Measurements from ENCODE around the gene EML1. TPM values are rescaled to one million over a fixed set of nuclear protein-coding genes. Genes with fewer than 3 reads are reported as not detected.
"Not testable (repeated sequence)": the region's sequence is repeated elsewhere in the genome, so short reads cannot be mapped to it uniquely, and the experiment has no call there.

EML1 gene
- total and polyA plus RNA-seq, 3 donors from 2014 or later: 18.1 to 22.7 (median 22.0) TPM

- Histone ChIP-seq H3K27ac (no peak overlapping the region), H3K36me3 (ENCODE audit: low read depth, missing control alignments) (no peaks in the 10 kb centered on the region), H3K27me3 (no peaks in the 10 kb centered on the region), H3K4me1 (peaks cover 14% of the 10 kb centered on the region), H3K9me3 (no peaks in the 10 kb centered on the region), H3K4me3 (no peak overlapping the region)
- no peak for DNase-seq
- 82 to 84% methylated on average over 6 to 7 of the region's 7 CpGs for WGBS, 2 donors
- TF ChIP-seq POLR2A (IDR thresholded peaks at IDR 0.05) (no peak), CTCF (IDR thresholded peaks at IDR 0.05) (no peak)
- intact Hi-C loops (cut with DNase I; ENCODE audit: low total_unique reads): no loop called here
Observed at GRCh38 chr14:99758872-99759545, 34.2 kb upstream of the EML1 start.

- Histone ChIP-seq H3K27ac (no peak overlapping the region), H3K36me3 (ENCODE audit: low read depth, missing control alignments) (no peaks in the 10 kb centered on the region), H3K4me1 (peaks cover 14% of the 10 kb centered on the region), H3K9me3 (no peaks in the 10 kb centered on the region), H3K4me3 (no peak overlapping the region), H3K27me3 (no peaks in the 10 kb centered on the region)
- TF ChIP-seq CTCF (IDR thresholded peaks at IDR 0.05) (no peak), POLR2A (IDR thresholded peaks at IDR 0.05) (no peak)
- intact Hi-C loops (cut with DNase I; ENCODE audit: low total_unique reads): no loop called here
- no peak for DNase-seq
- WGBS, 2 donors: 83% methylated on average over 4 to 9 of the region's 9 CpGs
Observed at GRCh38 chr14:99759546-99759925, 33.7 kb upstream of the EML1 start.

- intact Hi-C loops (cut with DNase I; ENCODE audit: low total_unique reads): no loop called here
- WGBS, 2 donors: 92 to 94% methylated on average over 5 of the region's 5 CpGs
- TF ChIP-seq POLR2A (IDR thresholded peaks at IDR 0.05) (no peak), CTCF (IDR thresholded peaks at IDR 0.05) (no peak)
- peaks cover 8% of the 10 kb centered on the region for H3K4me1 ChIP-seq
- H3K9me3 ChIP-seq: no peaks in the 10 kb centered on the region
- H3K27ac ChIP-seq: no peak overlapping the region
- H3K27me3 ChIP-seq: no peaks in the 10 kb centered on the region
- no peak overlapping the region for H3K4me3 ChIP-seq
- no peaks in the 10 kb centered on the region for H3K36me3 ChIP-seq (ENCODE audit: low read depth, missing control alignments)
- DNase-seq: no peak
Observed at GRCh38 chr14:99760817-99761216, 32.4 kb upstream of the EML1 start.

GRCh38 chr14:99762911-99763310, 30.3 kb upstream of the EML1 start:
- H3K4me1 ChIP-seq; DNase-seq; H3K36me3 ChIP-seq (ENCODE audit: low read depth, missing control alignments); intact Hi-C loops (cut with DNase I; ENCODE audit: low total_unique reads); H3K4me3 ChIP-seq; H3K27me3 ChIP-seq; H3K9me3 ChIP-seq; H3K27ac ChIP-seq: not testable (repeated sequence)
- WGBS, 2 donors: 93 to 94% methylated on average over 4 of the region's 4 CpGs

GRCh38 chr14:99763527-99764221, 29.5 kb upstream of the EML1 start:
- TF ChIP-seq POLR2A (IDR thresholded peaks at IDR 0.05): no peak
- TF ChIP-seq CTCF (IDR thresholded peaks at IDR 0.05): no peak
- H3K4me3 ChIP-seq: no peak overlapping the region
- no peak for DNase-seq
- H3K9me3 ChIP-seq: no peaks in the 10 kb centered on the region
- 84 to 89% methylated on average over 8 to 13 of the region's 13 CpGs for WGBS, 2 donors
- no peaks in the 10 kb centered on the region for H3K4me1 ChIP-seq
- H3K27me3 ChIP-seq: no peaks in the 10 kb centered on the region
- H3K27ac ChIP-seq: no peak overlapping the region
- no peaks in the 10 kb centered on the region for H3K36me3 ChIP-seq (ENCODE audit: low read depth, missing control alignments)
- intact Hi-C loops (cut with DNase I; ENCODE audit: low total_unique reads): no loop called here
